GM19023 (cell line): ENCODE data around the gene PKLR.
"Not testable (repeated sequence)": the region's sequence is repeated elsewhere in the genome, so short reads cannot be mapped to it uniquely, and the experiment has no call there.

Experiments
- ATAC-seq: cut with Tn5 transposase; IDR thresholded peaks from one replicate; pipeline ENCODE4 v1.9.1; 2021; ENCODE audit warnings: mild to moderate bottlenecking, moderate library complexity; ENCODE audit not compliant: unreplicated experiment

The PKLR gene

GRCh38 chr1:155256058-155256852, 45.0 kb downstream of the PKLR start:
- ATAC-seq, result no peak

GRCh38 chr1:155255243-155256007, 45.8 kb downstream of the PKLR start, which contains the start of gene ENTREP3:
TSS of gene ENTREP3 (minus strand) at chr1:155255483. CDS start at chr1:155254877, 606 bp downstream.
- peak; percentile 60 for ATAC-seq

GRCh38 chr1:155254714-155255242, 46.5 kb downstream of the PKLR start:
- ATAC-seq, result no peak

GRCh38 chr1:155254228-155254713, 47.0 kb downstream of the PKLR start:
- ATAC-seq, result no peak

- no peak for ATAC-seq
These were observed 47.4 kb downstream of the PKLR start for GRCh38 chr1:155253797-155254196.

- ATAC-seq, result no peak
These were observed 48.0 kb downstream of the PKLR start for GRCh38 chr1:155253208-155253607.

- ATAC-seq, result no peak
These were observed 49.7 kb downstream of the PKLR start for GRCh38 chr1:155251566-155251965.

- peak; percentile 79 for ATAC-seq
These were observed 50.4 kb downstream of the PKLR start for GRCh38 chr1:155250633-155251449.

- ATAC-seq, result peak; percentile 14
These were observed 51.0 kb downstream of the PKLR start for GRCh38 chr1:155250246-155250632.

GRCh38 chr1:155247667-155248553, 53.3 kb downstream of the PKLR start:
- no peak for ATAC-seq

- not testable (repeated sequence) for ATAC-seq
These were observed 54.4 kb downstream of the PKLR start for GRCh38 chr1:155246796-155247195.

GRCh38 chr1:155245163-155245524, 56.1 kb downstream of the PKLR start:
- ATAC-seq, result no peak

GRCh38 chr1:155244368-155245162, 56.7 kb downstream of the PKLR start:
- peak; percentile 82 for ATAC-seq

- ATAC-seq, result no peak
These were observed 58.4 kb downstream of the PKLR start for GRCh38 chr1:155242805-155243358.

- ATAC-seq, result no peak
These were observed 59.4 kb downstream of the PKLR start for GRCh38 chr1:155241841-155242264.

GRCh38 chr1:155241069-155241679, 60.1 kb downstream of the PKLR start:
- no peak for ATAC-seq
